IMR-90 (cell line): ENCODE data around the gene WDR47. TPM values are rescaled to one million over a fixed set of nuclear protein-coding genes. Genes with fewer than 3 reads are reported as not detected.

Source experiments
- ATAC-seq: fragments of 200-7000 bp; cut with Tn5 transposase; 2 replicates; pipeline ENCODE4 v1.9.1; 2020; ENCODE audit warnings: low read depth, mild to moderate bottlenecking, moderate library complexity
- BruUV-seq: library from RNA; stranded (reverse); fragments of 400-500 nt; replicated peaks from 2 replicates; lab custom pipeline; 2021; lab: Mats Ljungman, UMichigan
- CTCF ChIA-PET: fragments of 300-600 bp; formaldehyde crosslinking; extraction: SDS; loops from one replicate; lab custom pipeline; 2021; ENCODE audit warnings: antibody characterized with exemption; lab: Yijun Ruan, JAX
- POLR2A ChIA-PET: fragments of 300-600 bp; sonication (Branson Sonifier 250); formaldehyde crosslinking; loops from one replicate; lab custom pipeline; 2022; ENCODE audit warnings: antibody characterized with exemption; ENCODE audit not compliant: unreplicated experiment; lab: Charles Lee
- DNase-seq: peaks from one replicate; pipeline ENCODE4 v3.0.0; 2013
- H2AFZ ChIP-seq: replicated peaks from 2 replicates; pipeline ENCODE3; 2013; ENCODE audit warnings: low read length, mild to moderate bottlenecking; ENCODE audit not compliant: poor library complexity
- H2AK5ac ChIP-seq: 2 replicates; pipeline ENCODE4 v1.6.1; 2013; ENCODE audit warnings: low read depth, low read length, inconsistent platforms
- H2AK9ac ChIP-seq: replicated peaks from 2 replicates; pipeline ENCODE3; 2013; ENCODE audit warnings: mild to moderate bottlenecking, low read depth, low read length, moderate library complexity; ENCODE audit not compliant: poor library complexity
- H2BK120ac ChIP-seq: 2 replicates; pipeline ENCODE4 v1.6.1; 2013; ENCODE audit warnings: low read depth, low read length, inconsistent platforms
- H2BK15ac ChIP-seq: 3 replicates; pipeline ENCODE4 v1.6.1; 2013; ENCODE audit warnings: low read depth, low read length, inconsistent platforms
- H2BK20ac ChIP-seq: 2 replicates; pipeline ENCODE4 v1.6.1; 2013; ENCODE audit warnings: low read depth, mild to moderate bottlenecking, inconsistent platforms, low read length, moderate library complexity
- H2BK5ac ChIP-seq: 2 replicates; pipeline ENCODE4 v1.6.1; 2013; ENCODE audit warnings: mild to moderate bottlenecking, low read depth, low read length, inconsistent platforms; ENCODE audit not compliant: poor library complexity, severe bottlenecking
- H3K14ac ChIP-seq: replicated peaks from 2 replicates; pipeline ENCODE4 v1.6.1; 2013; ENCODE audit warnings: low read depth, low read length, inconsistent platforms
- H3K18ac ChIP-seq: 2 replicates; pipeline ENCODE4 v1.6.1; 2013; ENCODE audit warnings: low read depth, low read length, control low read depth
- H3K23ac ChIP-seq: 2 replicates; pipeline ENCODE4 v1.6.1; 2013; ENCODE audit warnings: low read depth, low read length, inconsistent platforms
- H3K27ac ChIP-seq: 2 replicates; pipeline ENCODE4 v1.5.1; 2013; ENCODE audit warnings: mild to moderate bottlenecking, control low read depth, low read length; ENCODE audit not compliant: insufficient read depth
- H3K27me3 ChIP-seq: 2 replicates; pipeline ENCODE4 v1.6.1; 2013; ENCODE audit warnings: low read length; ENCODE audit not compliant: control insufficient read depth, insufficient read depth
- H3K36me3 ChIP-seq: 2 replicates; pipeline ENCODE4 v1.6.1; 2013; ENCODE audit warnings: low read length, mixed read lengths; ENCODE audit not compliant: control insufficient read depth, insufficient read depth
- H3K4ac ChIP-seq: 2 replicates; pipeline ENCODE4 v1.6.1; 2013; ENCODE audit warnings: low read depth, low read length, inconsistent platforms
- H3K4me1 ChIP-seq: 2 replicates; pipeline ENCODE4 v1.6.1; 2013; ENCODE audit warnings: low read length, mixed read lengths; ENCODE audit not compliant: control insufficient read depth, insufficient read depth
- H3K4me2 ChIP-seq: 2 replicates; pipeline ENCODE4 v1.6.1; 2013; ENCODE audit warnings: low read depth, mild to moderate bottlenecking, control low read depth, low read length, moderate library complexity
- H3K4me3 ChIP-seq: 2 replicates; pipeline ENCODE4 v1.5.1; 2013; ENCODE audit warnings: low read depth, mild to moderate bottlenecking, control low read depth, low read length, moderate library complexity; ENCODE audit not compliant: insufficient read depth
- H3K56ac ChIP-seq: 2 replicates; pipeline ENCODE4 v1.6.1; 2013; ENCODE audit warnings: low read length, inconsistent platforms; ENCODE audit not compliant: insufficient read depth; ENCODE audit errors: extremely low read depth
- H3K79me1 ChIP-seq, 2 experiments: 2 replicates each; pipeline ENCODE4 v1.6.1; 2013; ENCODE audit warnings: low read length in 2 of 2, inconsistent platforms in 1 of 2, low read depth in 1 of 2
- H3K9ac ChIP-seq: 2 replicates; pipeline ENCODE4 v1.6.1; 2013; ENCODE audit warnings: low read depth, low read length, control low read depth
- H3K9me1 ChIP-seq: 2 replicates; pipeline ENCODE4 v1.6.1; 2013; ENCODE audit warnings: low read length, inconsistent platforms; ENCODE audit not compliant: insufficient read depth
- H3K9me3 ChIP-seq: 2 replicates; pipeline ENCODE4 v1.6.1; 2013; ENCODE audit warnings: low read length; ENCODE audit not compliant: control insufficient read depth, insufficient read depth
- H4K20me1 ChIP-seq: 2 replicates; pipeline ENCODE4 v1.6.1; 2013; ENCODE audit warnings: low read length, inconsistent platforms; ENCODE audit not compliant: insufficient read depth
- H4K5ac ChIP-seq: 2 replicates; pipeline ENCODE4 v1.6.1; 2013; ENCODE audit warnings: mild to moderate bottlenecking, low read depth, low read length, control low read depth
- H4K8ac ChIP-seq, 2 experiments: 2 replicates each; pipeline ENCODE4 v1.6.1; 2013; ENCODE audit warnings: low read depth in 2 of 2, low read length in 2 of 2, control low read depth in 1 of 2, inconsistent platforms in 1 of 2
- H4K91ac ChIP-seq: 2 replicates; pipeline ENCODE4 v1.6.1; 2013; ENCODE audit warnings: low read depth, low read length, inconsistent platforms; ENCODE audit not compliant: insufficient read depth
- CTCF ChIP-seq: conservative IDR thresholded peaks from 2 replicates; pipeline ENCODE4 v1.5.1; 2012; ENCODE audit warnings: mild to moderate bottlenecking, low read depth, low read length, improper control_type of control experiment
- ELK1 ChIP-seq: fragments of 150-350 bp; IDR thresholded peaks from 2 replicates; pipeline ENCODE4 v1.6.1; 2016; ENCODE audit warnings: low read depth, mild to moderate bottlenecking, low read length, moderate library complexity, borderline replicate concordance
- MAZ ChIP-seq: IDR thresholded peaks from 2 replicates; pipeline ENCODE4 v1.6.1; 2012; ENCODE audit warnings: low read depth, mild to moderate bottlenecking, low read length, improper control_type of control experiment, moderate library complexity, borderline replicate concordance
- MXI1 ChIP-seq: IDR thresholded peaks from 2 replicates; pipeline ENCODE4 v1.6.1; 2012; ENCODE audit warnings: low read depth, mild to moderate bottlenecking, low read length, moderate library complexity, borderline replicate concordance
- NFE2L2 ChIP-seq: fragments of 150-350 bp; IDR thresholded peaks from 2 replicates; pipeline ENCODE4 v1.6.1; 2016; ENCODE audit warnings: low read depth, mild to moderate bottlenecking, low read length
- POLR2A ChIP-seq: IDR thresholded peaks from 2 replicates; pipeline ENCODE4 v1.6.1; 2012; ENCODE audit warnings: mild to moderate bottlenecking, low read depth, low read length
- RAD21 ChIP-seq: IDR thresholded peaks from 2 replicates; pipeline ENCODE4 v1.6.1; 2012; ENCODE audit warnings: low read length, improper control_type of control experiment
- RCOR1 ChIP-seq: IDR thresholded peaks from 2 replicates; pipeline ENCODE4 v1.6.1; 2012; ENCODE audit warnings: mild to moderate bottlenecking, low read length, improper control_type of control experiment; ENCODE audit not compliant: insufficient replicate concordance
- USF2 ChIP-seq: fragments of 150-350 bp; IDR thresholded peaks from 2 replicates; pipeline ENCODE4 v1.6.1; 2017; ENCODE audit warnings: mild to moderate bottlenecking, antibody characterized with exemption, low read length, low read depth
- WGBS, 2 experiments: methylation state at CpG; one replicate each; pipeline versions ENCODE4 v1.1.5 to v1.1.7; 2013; ENCODE audit warnings: missing lambda C conversion rate in 2 of 2; ENCODE audit not compliant: insufficient read length in 1 of 2; ENCODE audit errors: extremely low coverage in 2 of 2; 5-methylcytosine and 5-hydroxymethylcytosine counted together
- dilution Hi-C: fragments of 300-500 bp; cut with HindIII; formaldehyde crosslinking; loops from one replicate; pipeline ENCODE4 v1.14.3; 2018; ENCODE audit warnings: low sequenced_read_pairs; ENCODE audit not compliant: unreplicated experiment
- in situ Hi-C: fragments of 300-500 bp; cut with MboI; formaldehyde crosslinking; loops from 3 replicates; pipeline ENCODE4 v1.14.3; 2019; ENCODE audit warnings: low sequenced_read_pairs, inconsistent platforms, mixed read lengths
- intact Hi-C: fragments of 100-400 bp; cut with micrococcal nuclease; formaldehyde crosslinking; loops from 2 replicates; pipeline ENCODE4 v1.10.0; 2022
- polyA plus RNA-seq, 3 experiments: library from polyadenylated mRNA; depleted of rRNA; stranded (reverse); fragments of >200 nt; gene quantifications; 2 replicates each; pipeline ENCODE4 v1.2.3, GENCODE V29; 2012; ENCODE audit warnings: low replicate concordance in 1 of 3
- total RNA-seq: library from RNA; depleted of rRNA; stranded (reverse); fragments of >200 nt; gene quantifications from 2 replicates; pipeline ENCODE4 v1.2.3, GENCODE V29; 2012

WDR47 gene
- total and polyA plus RNA-seq, 2 of the 4 experiments (the other 2 are of a cell fraction), result 8.2 to 17.4 TPM

- no peak for TF ChIP-seq NFE2L2
- TF ChIP-seq RCOR1, result no peak
- 0 out of 2 replicates have a peak, but pooled peaks have one; percentile 13 for TF ChIP-seq MXI1
Measured at GRCh38 chr1:109090196-109091077, 48.5 kb upstream of the WDR47 start, which contains the start of gene TMEM167B (continued).

GRCh38 chr1:109089242-109090015, 47.5 kb upstream of the WDR47 start:
- Histone ChIP-seq H2BK120ac (no peak overlapping the region), H4K5ac (no peak overlapping the region), H3K9me3 (no peaks in the 10 kb centered on the region), H3K14ac (no peak overlapping the region), H3K4ac (no peak overlapping the region), H3K4me2 (no peak overlapping the region; the same call in 1 of the 2 replicates), H3K9me1 (no peaks in the 10 kb centered on the region), H3K27ac (no peak overlapping the region), H3K9ac (no peak overlapping the region), H4K8ac (peak overlapping the region; percentile 38 to 47; a peak in 1 of 4 replicates), H2BK20ac (no peak overlapping the region), H2BK15ac (no peak overlapping the region), H2AFZ (no peak overlapping the region), H3K23ac (no peak overlapping the region), H3K36me3 (peaks cover 3% of the 10 kb centered on the region; the same call in 1 of the 2 replicates), H4K91ac (no peak overlapping the region), H3K27me3 (no peaks in the 10 kb centered on the region), H4K20me1 (no peaks in the 10 kb centered on the region), H3K56ac (no peak overlapping the region), H2AK5ac (no peak overlapping the region), H2BK5ac (no peak overlapping the region), H2AK9ac (no peak overlapping the region), H3K4me3 (no peak overlapping the region), H3K79me1 (peaks cover 14 to 37% of the 10 kb centered on the region in 2 experiments), H3K4me1 (peaks cover 5% of the 10 kb centered on the region; the same call in 1 of the 2 replicates), H3K18ac (no peak overlapping the region)
- dilution Hi-C loops (no loop called here), intact Hi-C loops (no loop called here), in situ Hi-C loops (no loop called here)
- POLR2A ChIA-PET, result interaction anchor here (0.6 kb wide), 1 partner anchor 32 kb away, joined by 4 read pairs; no protein-coding TSS in a partner anchor
- ATAC-seq (no peak), DNase-seq (peak; percentile 71)
- WGBS, 2 experiments, result 77% methylated on average over 7 of the region's 31 CpGs; no CpG with 5 or more reads in 1 of the 2 experiments
- CTCF ChIA-PET, result interaction anchor here (0.8 kb wide), 1 partner anchor 12 kb away, joined by 4 read pairs; no protein-coding TSS in a partner anchor
- no TSS peak for BruUV-seq
- TF ChIP-seq ELK1, result no peak
- TF ChIP-seq MAZ, result no peak
- TF ChIP-seq USF2, result no peak
- no peak for TF ChIP-seq POLR2A
- no peak for TF ChIP-seq MXI1
- TF ChIP-seq NFE2L2, result no peak
- peak; percentile 60 for TF ChIP-seq CTCF
- TF ChIP-seq RCOR1, result no peak
- peak; percentile 44 for TF ChIP-seq RAD21
